Measurements from ENCODE around the gene ZBED5. TPM values are rescaled to one million over a fixed set of nuclear protein-coding genes. Genes with fewer than 3 reads are reported as not detected.

Gene ZBED5
- total RNA-seq, 2 experiments from 2014 or later, result 71.1 to 72.0 TPM

- no peak overlapping the region for H3K4me3 Mint-ChIP-seq
- H3K27me3 Mint-ChIP-seq, result no peaks in the 10 kb centered on the region
- DNase-seq (no peak), ATAC-seq (ENCODE audit: poor library complexity) (no peak)
- no peak overlapping the region for H3K27ac Mint-ChIP-seq
- peaks cover 19% of the 10 kb centered on the region for H3K4me1 Mint-ChIP-seq (ENCODE audit: low read depth)
- H3K27ac ChIP-seq (ENCODE audit: low read depth in 1 of 2, low read length in 2 of 2), result no peak overlapping the region
- no peaks in the 10 kb centered on the region for H3K9me3 Mint-ChIP-seq
- intact Hi-C loops (cut with DNase I, micrococcal nuclease), result loop anchor here in 1 of 2 experiments (10.0 kb wide), 1 partner anchor 572 kb away; the partner anchor contains the start of gene SBF2
- H3K36me3 Mint-ChIP-seq (ENCODE audit: low read depth), result peaks cover 15% of the 10 kb centered on the region
- no peaks in the 10 kb centered on the region for H3K27me3 ChIP-seq (ENCODE audit: control insufficient read depth in 1 of 2, insufficient read depth in 2 of 2, low read length in 2 of 2)
- H3K36me3 ChIP-seq (ENCODE audit: insufficient read depth, low read length), result no peaks in the 10 kb centered on the region
- H3K4me1 ChIP-seq (ENCODE audit: insufficient read depth, low read length), result no peaks in the 10 kb centered on the region
- no peak overlapping the region for H3K4me3 ChIP-seq (ENCODE audit: low read length)
- ChIA-PET POLR2A (interaction anchor here (1.6 kb wide), 1 partner anchor 9 kb away, joined by 12 read pairs; the partner anchor contains the start of gene ZBED5), CTCF (interaction anchor here (1.1 kb wide), 1 partner anchor 12 kb away, joined by 4 read pairs; no protein-coding TSS in a partner anchor)
- TF ChIP-seq CTCF (IDR thresholded peaks at IDR 0.05), result no peak
- peaks cover 4% of the 10 kb centered on the region in 2 experiments for H3K9me3 ChIP-seq (ENCODE audit: control insufficient read depth in 1 of 2, insufficient read depth in 1 of 2, low read length in 2 of 2)
Observed at GRCh38 chr11:10866893-10867331, 9.1 kb upstream of the ZBED5 start.

- H3K4me1 Mint-ChIP-seq (ENCODE audit: low read depth), result peaks cover 20% of the 10 kb centered on the region
- H3K36me3 ChIP-seq (ENCODE audit: insufficient read depth, low read length), result no peaks in the 10 kb centered on the region
- no peaks in the 10 kb centered on the region for H3K9me3 Mint-ChIP-seq
- DNase-seq (no peak), ATAC-seq (ENCODE audit: poor library complexity) (no peak)
- peaks cover 6% of the 10 kb centered on the region for H3K36me3 Mint-ChIP-seq (ENCODE audit: low read depth)
- ChIA-PET POLR2A (no interaction called here), CTCF (no interaction called here)
- H3K27me3 Mint-ChIP-seq, result no peaks in the 10 kb centered on the region
- no peaks in the 10 kb centered on the region for H3K27me3 ChIP-seq (ENCODE audit: control insufficient read depth in 1 of 2, insufficient read depth in 2 of 2, low read length in 2 of 2)
- intact Hi-C loops (cut with DNase I, micrococcal nuclease), result loop anchor here in 1 of 2 experiments (10.0 kb wide), 1 partner anchor 571 kb away; the partner anchor contains the start of gene SBF2
- no peak overlapping the region for H3K4me3 ChIP-seq (ENCODE audit: low read length)
- no peaks in the 10 kb centered on the region for H3K4me1 ChIP-seq (ENCODE audit: insufficient read depth, low read length)
- no peak for TF ChIP-seq CTCF (IDR thresholded peaks at IDR 0.05)
- no peak overlapping the region for H3K27ac Mint-ChIP-seq
- no peaks in the 10 kb centered on the region for H3K9me3 ChIP-seq (ENCODE audit: control insufficient read depth in 1 of 2, insufficient read depth in 1 of 2, low read length in 2 of 2)
- no peak overlapping the region for H3K4me3 Mint-ChIP-seq
- H3K27ac ChIP-seq (ENCODE audit: low read depth in 1 of 2, low read length in 2 of 2), result no peak overlapping the region
Observed at GRCh38 chr11:10865837-10866270, 8.0 kb upstream of the ZBED5 start.

GRCh38 chr11:10864688-10865087 lies 6.8 kb upstream of the ZBED5 start:
- TF ChIP-seq CTCF (IDR thresholded peaks at IDR 0.05), result no peak
- Mint-ChIP-seq H3K4me1 (ENCODE audit: low read depth) (peaks cover 29% of the 10 kb centered on the region), H3K27ac (no peak overlapping the region), H3K4me3 (no peak overlapping the region), H3K9me3 (no peaks in the 10 kb centered on the region), H3K36me3 (ENCODE audit: low read depth) (no peaks in the 10 kb centered on the region), H3K27me3 (no peaks in the 10 kb centered on the region)
- H3K27ac ChIP-seq (ENCODE audit: low read depth in 1 of 2, low read length in 2 of 2), result no peak overlapping the region
- no peaks in the 10 kb centered on the region for H3K27me3 ChIP-seq (ENCODE audit: control insufficient read depth in 1 of 2, insufficient read depth in 2 of 2, low read length in 2 of 2)
- POLR2A ChIA-PET, result no interaction called here
- H3K36me3 ChIP-seq (ENCODE audit: insufficient read depth, low read length), result no peaks in the 10 kb centered on the region
- no peaks in the 10 kb centered on the region for H3K9me3 ChIP-seq (ENCODE audit: control insufficient read depth in 1 of 2, insufficient read depth in 1 of 2, low read length in 2 of 2)
- CTCF ChIA-PET, result no interaction called here
- no peaks in the 10 kb centered on the region for H3K4me1 ChIP-seq (ENCODE audit: insufficient read depth, low read length)
- DNase-seq (no peak), ATAC-seq (ENCODE audit: poor library complexity) (no peak)
- H3K4me3 ChIP-seq (ENCODE audit: low read length), result no peak overlapping the region
- intact Hi-C loops (cut with DNase I, micrococcal nuclease), result loop anchor here in 1 of 2 experiments (5.0 to 10.0 kb wide), 2 partner anchors 283 to 570 kb away; partner anchors contain the start of gene SBF2

Measured in CD4-positive, alpha-beta T cell (primary cell).